GM23338 (cell line): ENCODE data around the gene TMEM59L. TPM values are rescaled to one million over a fixed set of nuclear protein-coding genes. Genes with fewer than 3 reads are reported as not detected.

Experiments used
- ATAC-seq: fragments of 200-7000 bp; cut with Tn5 transposase; 3 replicates; pipeline ENCODE4 v1.9.1; 2020
- DNase-seq: peaks from one replicate; pipeline ENCODE4 v3.0.0-alpha.2; 2015; ENCODE audit warnings: low spot score
- H2AFZ ChIP-seq: fragments of 200-600 bp; sonication (generic); 2 replicates; pipeline ENCODE4 v1.8.0; 2016; ENCODE audit warnings: antibody characterized with exemption, mild to moderate bottlenecking, moderate library complexity
- H3F3A ChIP-seq: fragments of 200-600 bp; sonication (generic); replicated peaks from 2 replicates; pipeline ENCODE4 v1.8.0; 2017; ENCODE audit warnings: antibody characterized with exemption, mixed run types, low read depth
- H3K27ac ChIP-seq: fragments of 200-600 bp; sonication (generic); 2 replicates; pipeline ENCODE4 v1.6.1; 2016; ENCODE audit warnings: low read depth
- H3K27me3 ChIP-seq: fragments of 200-600 bp; sonication (generic); 2 replicates; pipeline ENCODE4 v1.8.0; 2016; ENCODE audit warnings: mild to moderate bottlenecking, mixed run types, moderate library complexity; ENCODE audit not compliant: insufficient read depth
- H3K36me3 ChIP-seq: fragments of 200-600 bp; sonication (generic); 2 replicates; pipeline ENCODE4 v1.8.0; 2016; ENCODE audit warnings: mild to moderate bottlenecking; ENCODE audit not compliant: insufficient read depth
- H3K4me1 ChIP-seq: fragments of 200-600 bp; sonication (generic); 2 replicates; pipeline ENCODE4 v1.8.0; 2016; ENCODE audit warnings: mild to moderate bottlenecking, moderate library complexity; ENCODE audit not compliant: insufficient read depth
- H3K4me2 ChIP-seq: fragments of 200-600 bp; sonication (generic); 2 replicates; pipeline ENCODE4 v1.7.1; 2017; ENCODE audit warnings: mixed run types
- H3K4me3 ChIP-seq: fragments of 200-600 bp; sonication (generic); 2 replicates; pipeline ENCODE4 v1.6.1; 2016; ENCODE audit warnings: mixed run types
- H3K79me2 ChIP-seq: fragments of 200-600 bp; sonication (generic); replicated peaks from 2 replicates; pipeline ENCODE4 v1.8.0; 2017; ENCODE audit warnings: mild to moderate bottlenecking; ENCODE audit not compliant: insufficient read depth
- H3K9me2 ChIP-seq: fragments of 200-600 bp; sonication (generic); 2 replicates; pipeline ENCODE4 v1.8.0; 2017; ENCODE audit not compliant: insufficient read depth
- H4K20me1 ChIP-seq: fragments of 200-600 bp; sonication (generic); replicated peaks from 2 replicates; pipeline ENCODE4 v1.8.0; 2017; ENCODE audit warnings: mild to moderate bottlenecking; ENCODE audit not compliant: insufficient read depth
- H3K27ac Mint-ChIP-seq: 2 replicates; pipeline ENCODE4 v1.8.0; 2020; ENCODE audit warnings: inconsistent platforms, mild to moderate bottlenecking, moderate library complexity, mixed read lengths
- H3K27me3 Mint-ChIP-seq: 3 replicates; pipeline ENCODE4 v1.8.0; 2022; ENCODE audit warnings: low read depth, mild to moderate bottlenecking, moderate library complexity, mixed read lengths, inconsistent platforms; ENCODE audit not compliant: insufficient read depth, poor library complexity
- H3K36me3 Mint-ChIP-seq: 3 replicates; pipeline ENCODE4 v1.8.0; 2021; ENCODE audit warnings: low read depth, mild to moderate bottlenecking, inconsistent platforms, moderate library complexity, mixed read lengths
- H3K4me1 Mint-ChIP-seq: 3 replicates; pipeline ENCODE4 v1.8.0; 2020; ENCODE audit warnings: mild to moderate bottlenecking, inconsistent platforms, mixed read lengths
- H3K4me3 Mint-ChIP-seq: 3 replicates; pipeline ENCODE4 v1.8.0; 2021; ENCODE audit warnings: moderate library complexity, mild to moderate bottlenecking, inconsistent platforms, mixed read lengths
- H3K9me3 Mint-ChIP-seq: 3 replicates; pipeline ENCODE4 v1.8.0; 2020; ENCODE audit warnings: moderate library complexity, mild to moderate bottlenecking, inconsistent platforms, mixed read lengths
- CREB1 ChIP-seq: fragments of 250-450 bp; sonication (Bioruptor Pico); IDR thresholded peaks from 2 replicates; pipeline ENCODE4 v1.5.0; 2020; ENCODE audit warnings: low read depth, mild to moderate bottlenecking, moderate library complexity
- EZH2 ChIP-seq: fragments of 200-600 bp; sonication (generic); IDR thresholded peaks from one replicate; pipeline ENCODE4 v1.8.0; 2017; ENCODE audit warnings: antibody characterized with exemption, mild to moderate bottlenecking, low read depth; ENCODE audit not compliant: unreplicated experiment
- EZH2phosphoT487 ChIP-seq: fragments of 200-600 bp; sonication (generic); IDR thresholded peaks from one replicate; pipeline ENCODE4 v1.8.1; 2018; ENCODE audit warnings: antibody characterized with exemption; ENCODE audit not compliant: unreplicated experiment
- JUNB ChIP-seq: IDR thresholded peaks from one replicate; pipeline ENCODE4 v1.6.1; 2016; ENCODE audit warnings: antibody characterized with exemption; ENCODE audit not compliant: unreplicated experiment
- NANOG ChIP-seq: IDR thresholded peaks from 2 replicates; pipeline ENCODE4 v1.6.1; 2016; ENCODE audit warnings: antibody characterized with exemption, borderline replicate concordance
- POLR2AphosphoS5 ChIP-seq: IDR thresholded peaks from 2 replicates; pipeline ENCODE4 v1.6.1; 2016; ENCODE audit warnings: antibody characterized with exemption, low read depth
- STAT1 ChIP-seq: IDR thresholded peaks from one replicate; pipeline ENCODE4 v1.6.1; 2016; ENCODE audit warnings: antibody characterized with exemption; ENCODE audit not compliant: unreplicated experiment
- ZNF114 ChIP-seq: fragments of 250-450 bp; sonication (Bioruptor Pico); IDR thresholded peaks from 2 replicates; pipeline ENCODE4 v1.5.0; 2020; ENCODE audit warnings: mild to moderate bottlenecking, moderate library complexity
- ZNF331 ChIP-seq: fragments of 250-450 bp; sonication (Bioruptor Pico); IDR thresholded peaks from 2 replicates; pipeline ENCODE4 v1.5.0; 2020; ENCODE audit warnings: low read depth, mild to moderate bottlenecking, moderate library complexity
- polyA plus RNA-seq: library from polyadenylated mRNA; unstranded; fragments of >200 nt; fragmentation: Nextera tagmentation; extraction: Ambion mirVana; gene quantifications from 2 replicates; pipeline ENCODE4 v1.2.1, GENCODE V29; 2016
- total RNA-seq: library from RNA; depleted of rRNA; stranded (reverse); fragments of >200 nt; shearing (Covaris generic); gene quantifications from 2 replicates; pipeline ENCODE4 v1.2.3, GENCODE V29; 2014
- TF ChIP-seq, protein P1 (sequence below), 2 experiments: fragments of 200-600 bp in 1 of 2; sonication (generic) in 1 of 2; conservative IDR thresholded peaks; 2 replicates each; pipeline versions ENCODE4 v1.5.1 to v1.6.1; 2016 to 2017; ENCODE audit warnings: antibody characterized with exemption in 2 of 2, low read depth in 2 of 2, mild to moderate bottlenecking in 2 of 2, moderate library complexity in 1 of 2
- TF ChIP-seq, protein P2 (sequence below): IDR thresholded peaks from one replicate; pipeline ENCODE4 v1.6.1; 2018; ENCODE audit warnings: antibody characterized with exemption; ENCODE audit not compliant: unreplicated experiment
- TF ChIP-seq, protein P3 (sequence below): IDR thresholded peaks from 2 replicates; pipeline ENCODE4 v1.6.1; 2016; ENCODE audit warnings: antibody characterized with exemption
- TF ChIP-seq, protein P4 (sequence below): fragments of 250-450 bp; sonication (Bioruptor Pico); IDR thresholded peaks from 2 replicates; pipeline ENCODE4 v1.5.0; 2020; ENCODE audit warnings: mild to moderate bottlenecking, moderate library complexity

The TMEM59L gene
- total and polyA plus RNA-seq, 2 experiments from 2014 or later, result 9.8 to 15.7 TPM

DNA sequence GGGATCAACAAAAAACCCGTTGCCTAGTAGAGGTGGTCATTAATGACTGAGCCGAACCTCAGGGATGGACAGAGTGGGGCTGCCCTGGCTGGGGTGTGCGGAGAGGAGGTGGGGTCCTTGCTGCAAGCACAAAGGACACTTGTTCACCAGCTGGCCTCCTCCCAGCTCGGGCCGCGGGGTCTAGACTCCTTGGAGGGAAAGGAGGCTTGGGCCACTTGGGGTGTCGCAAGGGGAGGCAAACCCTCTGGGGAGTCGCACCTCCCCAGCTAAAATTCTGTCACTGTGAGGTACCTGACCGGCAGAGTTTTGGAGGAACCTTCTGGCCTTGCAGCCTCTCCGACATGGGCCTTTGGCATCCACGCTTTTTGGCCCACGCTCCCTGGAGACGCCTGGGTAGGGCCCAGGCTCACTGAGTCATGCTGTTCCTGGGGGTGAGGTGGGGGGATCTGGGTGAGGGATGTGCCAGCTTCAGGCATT is 32.4 kb downstream of the TMEM59L start:
- ATAC-seq (peak; percentile 32), DNase-seq (no peak)
- Histone ChIP-seq H3K4me3 (no peak overlapping the region), H3K79me2 (peaks cover 8% of the 10 kb centered on the region; the same call in 1 of the 2 replicates), H3K27me3 (no peaks in the 10 kb centered on the region), H3K4me1 (peaks cover 17% of the 10 kb centered on the region; the same call in 1 of the 2 replicates), H2AFZ (no peak overlapping the region), H4K20me1 (peaks cover 13% of the 10 kb centered on the region), H3K36me3 (no peaks in the 10 kb centered on the region), H3K4me2 (peak overlapping the region; percentile 48; the same call in 1 of the 2 replicates), H3K9me2 (no peaks in the 10 kb centered on the region; the same call in 1 of the 2 replicates), H3K27ac (no peak overlapping the region), H3F3A (no peaks in the 10 kb centered on the region; the same call in 1 of the 2 replicates)
- Mint-ChIP-seq H3K4me1 (peaks cover 30% of the 10 kb centered on the region), H3K27me3 (peaks cover 21% of the 10 kb centered on the region), H3K27ac (no peak overlapping the region), H3K36me3 (peaks cover 4% of the 10 kb centered on the region; the same call in 2 of the 3 replicates), H3K4me3 (no peak overlapping the region), H3K9me3 (no peaks in the 10 kb centered on the region; the same call in 2 of the 3 replicates)
- no peak for TF ChIP-seq STAT1
- TF ChIP-seq, protein P1, sequence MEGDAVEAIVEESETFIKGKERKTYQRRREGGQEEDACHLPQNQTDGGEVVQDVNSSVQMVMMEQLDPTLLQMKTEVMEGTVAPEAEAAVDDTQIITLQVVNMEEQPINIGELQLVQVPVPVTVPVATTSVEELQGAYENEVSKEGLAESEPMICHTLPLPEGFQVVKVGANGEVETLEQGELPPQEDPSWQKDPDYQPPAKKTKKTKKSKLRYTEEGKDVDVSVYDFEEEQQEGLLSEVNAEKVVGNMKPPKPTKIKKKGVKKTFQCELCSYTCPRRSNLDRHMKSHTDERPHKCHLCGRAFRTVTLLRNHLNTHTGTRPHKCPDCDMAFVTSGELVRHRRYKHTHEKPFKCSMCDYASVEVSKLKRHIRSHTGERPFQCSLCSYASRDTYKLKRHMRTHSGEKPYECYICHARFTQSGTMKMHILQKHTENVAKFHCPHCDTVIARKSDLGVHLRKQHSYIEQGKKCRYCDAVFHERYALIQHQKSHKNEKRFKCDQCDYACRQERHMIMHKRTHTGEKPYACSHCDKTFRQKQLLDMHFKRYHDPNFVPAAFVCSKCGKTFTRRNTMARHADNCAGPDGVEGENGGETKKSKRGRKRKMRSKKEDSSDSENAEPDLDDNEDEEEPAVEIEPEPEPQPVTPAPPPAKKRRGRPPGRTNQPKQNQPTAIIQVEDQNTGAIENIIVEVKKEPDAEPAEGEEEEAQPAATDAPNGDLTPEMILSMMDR (conservative IDR thresholded peaks at IDR 0.05; ENCODE audit: low read depth in 2 of 2), result no peak
- TF ChIP-seq ZNF331 (CRISPR knock-in tag), result no peak
- TF ChIP-seq, protein P2, sequence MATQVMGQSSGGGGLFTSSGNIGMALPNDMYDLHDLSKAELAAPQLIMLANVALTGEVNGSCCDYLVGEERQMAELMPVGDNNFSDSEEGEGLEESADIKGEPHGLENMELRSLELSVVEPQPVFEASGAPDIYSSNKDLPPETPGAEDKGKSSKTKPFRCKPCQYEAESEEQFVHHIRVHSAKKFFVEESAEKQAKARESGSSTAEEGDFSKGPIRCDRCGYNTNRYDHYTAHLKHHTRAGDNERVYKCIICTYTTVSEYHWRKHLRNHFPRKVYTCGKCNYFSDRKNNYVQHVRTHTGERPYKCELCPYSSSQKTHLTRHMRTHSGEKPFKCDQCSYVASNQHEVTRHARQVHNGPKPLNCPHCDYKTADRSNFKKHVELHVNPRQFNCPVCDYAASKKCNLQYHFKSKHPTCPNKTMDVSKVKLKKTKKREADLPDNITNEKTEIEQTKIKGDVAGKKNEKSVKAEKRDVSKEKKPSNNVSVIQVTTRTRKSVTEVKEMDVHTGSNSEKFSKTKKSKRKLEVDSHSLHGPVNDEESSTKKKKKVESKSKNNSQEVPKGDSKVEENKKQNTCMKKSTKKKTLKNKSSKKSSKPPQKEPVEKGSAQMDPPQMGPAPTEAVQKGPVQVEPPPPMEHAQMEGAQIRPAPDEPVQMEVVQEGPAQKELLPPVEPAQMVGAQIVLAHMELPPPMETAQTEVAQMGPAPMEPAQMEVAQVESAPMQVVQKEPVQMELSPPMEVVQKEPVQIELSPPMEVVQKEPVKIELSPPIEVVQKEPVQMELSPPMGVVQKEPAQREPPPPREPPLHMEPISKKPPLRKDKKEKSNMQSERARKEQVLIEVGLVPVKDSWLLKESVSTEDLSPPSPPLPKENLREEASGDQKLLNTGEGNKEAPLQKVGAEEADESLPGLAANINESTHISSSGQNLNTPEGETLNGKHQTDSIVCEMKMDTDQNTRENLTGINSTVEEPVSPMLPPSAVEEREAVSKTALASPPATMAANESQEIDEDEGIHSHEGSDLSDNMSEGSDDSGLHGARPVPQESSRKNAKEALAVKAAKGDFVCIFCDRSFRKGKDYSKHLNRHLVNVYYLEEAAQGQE, result no peak
- no peak for TF ChIP-seq ZNF114 (CRISPR knock-in tag)
- TF ChIP-seq POLR2AphosphoS5, result no peak
- TF ChIP-seq EZH2, result no peak
- TF ChIP-seq, protein P3, sequence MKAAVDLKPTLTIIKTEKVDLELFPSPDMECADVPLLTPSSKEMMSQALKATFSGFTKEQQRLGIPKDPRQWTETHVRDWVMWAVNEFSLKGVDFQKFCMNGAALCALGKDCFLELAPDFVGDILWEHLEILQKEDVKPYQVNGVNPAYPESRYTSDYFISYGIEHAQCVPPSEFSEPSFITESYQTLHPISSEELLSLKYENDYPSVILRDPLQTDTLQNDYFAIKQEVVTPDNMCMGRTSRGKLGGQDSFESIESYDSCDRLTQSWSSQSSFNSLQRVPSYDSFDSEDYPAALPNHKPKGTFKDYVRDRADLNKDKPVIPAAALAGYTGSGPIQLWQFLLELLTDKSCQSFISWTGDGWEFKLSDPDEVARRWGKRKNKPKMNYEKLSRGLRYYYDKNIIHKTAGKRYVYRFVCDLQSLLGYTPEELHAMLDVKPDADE, result no peak
- no peak for TF ChIP-seq CREB1 (CRISPR knock-in tag)
- TF ChIP-seq JUNB, result no peak
- TF ChIP-seq, protein P4, sequence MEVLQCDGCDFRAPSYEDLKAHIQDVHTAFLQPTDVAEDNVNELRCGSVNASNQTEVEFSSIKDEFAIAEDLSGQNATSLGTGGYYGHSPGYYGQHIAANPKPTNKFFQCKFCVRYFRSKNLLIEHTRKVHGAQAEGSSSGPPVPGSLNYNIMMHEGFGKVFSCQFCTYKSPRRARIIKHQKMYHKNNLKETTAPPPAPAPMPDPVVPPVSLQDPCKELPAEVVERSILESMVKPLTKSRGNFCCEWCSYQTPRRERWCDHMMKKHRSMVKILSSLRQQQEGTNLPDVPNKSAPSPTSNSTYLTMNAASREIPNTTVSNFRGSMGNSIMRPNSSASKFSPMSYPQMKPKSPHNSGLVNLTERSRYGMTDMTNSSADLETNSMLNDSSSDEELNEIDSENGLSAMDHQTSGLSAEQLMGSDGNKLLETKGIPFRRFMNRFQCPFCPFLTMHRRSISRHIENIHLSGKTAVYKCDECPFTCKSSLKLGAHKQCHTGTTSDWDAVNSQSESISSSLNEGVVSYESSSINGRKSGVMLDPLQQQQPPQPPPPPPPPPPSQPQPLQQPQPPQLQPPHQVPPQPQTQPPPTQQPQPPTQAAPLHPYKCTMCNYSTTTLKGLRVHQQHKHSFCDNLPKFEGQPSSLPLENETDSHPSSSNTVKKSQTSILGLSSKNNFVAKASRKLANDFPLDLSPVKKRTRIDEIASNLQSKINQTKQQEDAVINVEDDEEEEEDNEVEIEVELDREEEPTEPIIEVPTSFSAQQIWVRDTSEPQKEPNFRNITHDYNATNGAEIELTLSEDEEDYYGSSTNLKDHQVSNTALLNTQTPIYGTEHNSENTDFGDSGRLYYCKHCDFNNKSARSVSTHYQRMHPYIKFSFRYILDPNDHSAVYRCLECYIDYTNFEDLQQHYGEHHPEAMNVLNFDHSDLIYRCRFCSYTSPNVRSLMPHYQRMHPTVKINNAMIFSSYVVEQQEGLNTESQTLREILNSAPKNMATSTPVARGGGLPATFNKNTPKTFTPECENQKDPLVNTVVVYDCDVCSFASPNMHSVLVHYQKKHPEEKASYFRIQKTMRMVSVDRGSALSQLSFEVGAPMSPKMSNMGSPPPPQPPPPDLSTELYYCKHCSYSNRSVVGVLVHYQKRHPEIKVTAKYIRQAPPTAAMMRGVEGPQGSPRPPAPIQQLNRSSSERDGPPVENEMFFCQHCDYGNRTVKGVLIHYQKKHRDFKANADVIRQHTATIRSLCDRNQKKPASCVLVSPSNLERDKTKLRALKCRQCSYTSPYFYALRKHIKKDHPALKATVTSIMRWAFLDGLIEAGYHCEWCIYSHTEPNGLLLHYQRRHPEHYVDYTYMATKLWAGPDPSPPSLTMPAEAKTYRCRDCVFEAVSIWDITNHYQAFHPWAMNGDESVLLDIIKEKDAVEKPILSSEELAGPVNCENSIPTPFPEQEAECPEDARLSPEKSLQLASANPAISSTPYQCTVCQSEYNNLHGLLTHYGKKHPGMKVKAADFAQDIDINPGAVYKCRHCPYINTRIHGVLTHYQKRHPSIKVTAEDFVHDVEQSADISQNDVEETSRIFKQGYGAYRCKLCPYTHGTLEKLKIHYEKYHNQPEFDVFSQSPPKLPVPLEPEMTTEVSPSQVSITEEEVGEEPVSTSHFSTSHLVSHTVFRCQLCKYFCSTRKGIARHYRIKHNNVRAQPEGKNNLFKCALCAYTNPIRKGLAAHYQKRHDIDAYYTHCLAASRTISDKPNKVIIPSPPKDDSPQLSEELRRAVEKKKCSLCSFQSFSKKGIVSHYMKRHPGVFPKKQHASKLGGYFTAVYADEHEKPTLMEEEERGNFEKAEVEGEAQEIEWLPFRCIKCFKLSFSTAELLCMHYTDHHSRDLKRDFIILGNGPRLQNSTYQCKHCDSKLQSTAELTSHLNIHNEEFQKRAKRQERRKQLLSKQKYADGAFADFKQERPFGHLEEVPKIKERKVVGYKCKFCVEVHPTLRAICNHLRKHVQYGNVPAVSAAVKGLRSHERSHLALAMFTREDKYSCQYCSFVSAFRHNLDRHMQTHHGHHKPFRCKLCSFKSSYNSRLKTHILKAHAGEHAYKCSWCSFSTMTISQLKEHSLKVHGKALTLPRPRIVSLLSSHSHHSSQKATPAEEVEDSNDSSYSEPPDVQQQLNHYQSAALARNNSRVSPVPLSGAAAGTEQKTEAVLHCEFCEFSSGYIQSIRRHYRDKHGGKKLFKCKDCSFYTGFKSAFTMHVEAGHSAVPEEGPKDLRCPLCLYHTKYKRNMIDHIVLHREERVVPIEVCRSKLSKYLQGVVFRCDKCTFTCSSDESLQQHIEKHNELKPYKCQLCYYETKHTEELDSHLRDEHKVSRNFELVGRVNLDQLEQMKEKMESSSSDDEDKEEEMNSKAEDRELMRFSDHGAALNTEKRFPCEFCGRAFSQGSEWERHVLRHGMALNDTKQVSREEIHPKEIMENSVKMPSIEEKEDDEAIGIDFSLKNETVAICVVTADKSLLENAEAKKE (CRISPR knock-in tag), result no peak
- no peak for TF ChIP-seq EZH2phosphoT487
- no peak for TF ChIP-seq NANOG
